GM20000 (cell line): Measurements from ENCODE around the gene MYLK4.

Source experiments
- DNase-seq: peaks from one replicate; pipeline ENCODE4 v3.0.0; 2012; ENCODE audit warnings: low spot score
- TF ChIP-seq, protein P1 (sequence below): IDR thresholded peaks from 2 replicates; pipeline ENCODE4 v1.5.1; 2012; ENCODE audit warnings: mild to moderate bottlenecking, control low read depth; ENCODE audit errors: extremely low read depth, missing control alignments

Gene MYLK4

GRCh38 chr6:2741756-2742155 lies 9.0 kb downstream of the MYLK4 start:
- no peak for DNase-seq
- TF ChIP-seq, protein P1, sequence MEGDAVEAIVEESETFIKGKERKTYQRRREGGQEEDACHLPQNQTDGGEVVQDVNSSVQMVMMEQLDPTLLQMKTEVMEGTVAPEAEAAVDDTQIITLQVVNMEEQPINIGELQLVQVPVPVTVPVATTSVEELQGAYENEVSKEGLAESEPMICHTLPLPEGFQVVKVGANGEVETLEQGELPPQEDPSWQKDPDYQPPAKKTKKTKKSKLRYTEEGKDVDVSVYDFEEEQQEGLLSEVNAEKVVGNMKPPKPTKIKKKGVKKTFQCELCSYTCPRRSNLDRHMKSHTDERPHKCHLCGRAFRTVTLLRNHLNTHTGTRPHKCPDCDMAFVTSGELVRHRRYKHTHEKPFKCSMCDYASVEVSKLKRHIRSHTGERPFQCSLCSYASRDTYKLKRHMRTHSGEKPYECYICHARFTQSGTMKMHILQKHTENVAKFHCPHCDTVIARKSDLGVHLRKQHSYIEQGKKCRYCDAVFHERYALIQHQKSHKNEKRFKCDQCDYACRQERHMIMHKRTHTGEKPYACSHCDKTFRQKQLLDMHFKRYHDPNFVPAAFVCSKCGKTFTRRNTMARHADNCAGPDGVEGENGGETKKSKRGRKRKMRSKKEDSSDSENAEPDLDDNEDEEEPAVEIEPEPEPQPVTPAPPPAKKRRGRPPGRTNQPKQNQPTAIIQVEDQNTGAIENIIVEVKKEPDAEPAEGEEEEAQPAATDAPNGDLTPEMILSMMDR = no peak

DNA sequence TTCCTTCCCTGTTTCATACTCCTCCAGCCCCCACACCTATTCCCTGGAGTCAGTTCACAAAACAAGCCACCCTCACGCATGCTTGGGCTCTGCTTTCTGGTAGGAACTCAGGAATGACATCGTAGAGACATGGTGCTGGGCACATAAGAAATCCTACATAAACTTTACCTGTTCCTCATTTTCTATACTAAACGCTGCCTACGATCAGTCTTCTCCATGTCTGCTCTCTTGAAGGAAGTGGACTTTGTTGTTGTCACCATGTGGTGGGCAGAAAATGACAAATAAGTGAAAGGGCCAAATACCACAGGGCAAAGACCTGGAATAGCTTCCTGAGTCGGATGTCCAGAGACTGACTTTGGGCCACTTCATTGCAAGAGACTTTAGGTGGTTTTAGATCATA lies 10.1 kb downstream of the MYLK4 start:
- TF ChIP-seq, protein P1 = no peak
- DNase-seq = no peak

DNA sequence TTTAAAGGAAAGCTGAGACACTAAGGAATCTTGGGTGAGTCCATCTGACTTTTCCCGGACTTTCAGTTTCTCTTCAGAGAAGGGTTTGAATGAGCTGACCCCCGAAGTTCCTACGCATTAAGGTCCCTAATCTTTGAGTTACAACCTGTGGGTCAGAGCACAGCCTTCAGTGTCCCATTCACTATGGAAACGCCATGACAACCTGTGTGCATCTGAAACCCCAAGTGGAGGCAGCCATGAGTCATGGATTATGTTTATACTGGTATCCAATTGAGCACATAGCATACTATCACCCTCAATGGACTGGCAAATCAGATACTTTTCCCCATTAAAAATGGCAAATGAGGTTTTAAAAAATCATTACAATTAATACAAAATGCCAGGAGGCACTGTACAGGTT lies 11.4 kb downstream of the MYLK4 start:
- DNase-seq = no peak
- TF ChIP-seq, protein P1 = no peak

GRCh38 chr6:2738373-2738979 lies 12.2 kb downstream of the MYLK4 start:
- TF ChIP-seq, protein P1 = peak; percentile 69
- peak; percentile 55 for DNase-seq

GRCh38 chr6:2737885-2738284 lies 12.8 kb downstream of the MYLK4 start:
- TF ChIP-seq, protein P1 = no peak
- no peak for DNase-seq

- no peak for DNase-seq
- TF ChIP-seq, protein P1 = no peak
Observed at GRCh38 chr6:2734488-2735166, 16.1 kb downstream of the MYLK4 start.

- TF ChIP-seq, protein P1 = no peak
- no peak for DNase-seq
Observed at GRCh38 chr6:2733736-2734480, 16.8 kb downstream of the MYLK4 start.
